Muscle layer of colon (tissue), 2 donors: ENCODE measurements around the gene OR56A4.

Experiments
- H3K27ac ChIP-seq: one replicate; pipeline ENCODE4 v1.7.0; 2013; ENCODE audit warnings: low read depth, mild to moderate bottlenecking, low read length, moderate library complexity
- H3K27me3 ChIP-seq, 2 donors: one replicate each; pipeline ENCODE4 v1.7.0; 2013; ENCODE audit warnings: low read length in 2 of 2, mild to moderate bottlenecking in 2 of 2; ENCODE audit not compliant: insufficient read depth in 2 of 2, control insufficient read depth in 1 of 2
- H3K36me3 ChIP-seq: one replicate; pipeline ENCODE4 v1.7.0; 2013; ENCODE audit warnings: mild to moderate bottlenecking, low read length; ENCODE audit not compliant: insufficient read depth
- H3K4me1 ChIP-seq: one replicate; pipeline ENCODE4 v1.7.0; 2013; ENCODE audit warnings: mild to moderate bottlenecking, low read length; ENCODE audit not compliant: insufficient read depth
- H3K4me3 ChIP-seq, 2 donors: one replicate each; pipeline ENCODE4 v1.7.0; 2013; ENCODE audit warnings: low read length in 2 of 2, low read depth in 1 of 2, mild to moderate bottlenecking in 1 of 2, moderate library complexity in 1 of 2
- H3K9ac ChIP-seq: one replicate; pipeline ENCODE4 v1.7.0; 2013; ENCODE audit warnings: low read length
- H3K9me3 ChIP-seq: one replicate; pipeline ENCODE4 v1.7.0; 2013; ENCODE audit warnings: mild to moderate bottlenecking, low read length
- donor health status: abdominal sarcoma.
- donor health status: Adenocarcinoma of cecum.

Gene OR56A4

GRCh38 chr11:5955586-5955985, 51.2 kb downstream of the OR56A4 start:
- Histone ChIP-seq H3K4me1 (no peaks in the 10 kb centered on the region), H3K27me3 (no peaks in the 10 kb centered on the region), H3K36me3 (no peaks in the 10 kb centered on the region), H3K4me3 (no peak overlapping the region), H3K9ac (no peak overlapping the region), H3K9me3 (no peaks in the 10 kb centered on the region), H3K27ac (no peak overlapping the region)
